Measurements from ENCODE around the gene SNORC. TPM values are rescaled to one million over a fixed set of nuclear protein-coding genes. Genes with fewer than 3 reads are reported as not detected.

SNORC gene
- total and polyA plus RNA-seq, 2 of the 13 experiments (the other 11 are each of a cell fraction or from before 2014, with no cell fraction given): 59.1 to 86.1 TPM

GRCh38 chr2:232876978-232877441 is 6.9 kb downstream of the SNORC start:
- no peaks in the 10 kb centered on the region for H3K27me3 ChIP-seq (ENCODE audit: control insufficient read depth in 1 of 2, insufficient read depth in 2 of 2, low read length in 2 of 2)
- H3K4me2 ChIP-seq (ENCODE audit: low read depth, low read length): peak overlapping the region; percentile 74
- peak; percentile 47 for FAIRE-seq
- no peaks in the 10 kb centered on the region for H3K9me3 ChIP-seq (ENCODE audit: low read length)
- WGBS (ENCODE audit: low lambda C conversion rate): 42% methylated on average over 17 of the region's 21 CpGs
- peaks cover 0 to 28% of the 10 kb centered on the region in 2 experiments; a peak in 3 of 5 replicates for H3K36me3 ChIP-seq (replicated peaks in 1 of 2; ENCODE audit: control insufficient read depth in 1 of 2, insufficient read depth in 2 of 2, low read length in 2 of 2)
- no peak overlapping the region for H2AFZ ChIP-seq (ENCODE audit: low read length)
- peak overlapping the region; percentile 85 for H3K9ac ChIP-seq (ENCODE audit: insufficient read depth, low read depth, low read length)
- peak overlapping the region; percentile 67 to 82 (median 71) for H3K4me3 ChIP-seq (replicated peaks in 1 of 3; ENCODE audit: insufficient read depth in 1 of 3, low read depth in 2 of 3, low read length in 3 of 3)
- H3K27ac ChIP-seq (ENCODE audit: extremely low read length, insufficient read depth, low read length): peak overlapping the region; percentile 94
- peaks cover 62% of the 10 kb centered on the region for H3K79me2 ChIP-seq (ENCODE audit: insufficient read depth, low read length)
- DNase-seq (ENCODE audit: low spot score): no peak
- TSS peak; percentile 38 for BruUV-seq (replicated peaks)
- POLR2A ChIA-PET: interaction anchor here (0.9 to 1.6 kb wide), 6 partner anchors 16 to 374 kb away, joined by 3 to 31 read pairs (median 6); partner anchors contain the start of genes ATG16L1, INPP5D and NGEF
- CTCF ChIA-PET (ENCODE audit: low intra/inter-chr PET ratio, low total read pairs): no interaction called here
- H3K4me1 ChIP-seq (ENCODE audit: insufficient read depth, low read length): peaks cover 85% of the 10 kb centered on the region
- peaks cover 3% of the 10 kb centered on the region; the same call in 1 of the 2 replicates for H4K20me1 ChIP-seq (ENCODE audit: insufficient read depth, low read length)
- intact Hi-C loops (cut with micrococcal nuclease; ENCODE audit: unreplicated experiment): no loop called here
- peak; percentile 9 for ATAC-seq
- in situ Hi-C loops (cut with HindIII; ENCODE audit: extremely low pct_ligation_motif_present, low pct_unique_long_range_greater_than_20kb): no loop called here
- no peak for TF ChIP-seq BRF2 (CRISPR knock-in tag; IDR thresholded peaks at IDR 0.05)
- TF ChIP-seq HNF4G (IDR thresholded peaks at IDR 0.05; ENCODE audit: borderline replicate concordance, low read depth, low read length): peak; percentile 18; the same call in 1 of the 2 replicates
- TF ChIP-seq HNF4G (CRISPR knock-in tag; IDR thresholded peaks at IDR 0.05; ENCODE audit: borderline replicate concordance, low read depth): no peak; the same call in 1 of the 2 replicates
- TF ChIP-seq DRAP1 (CRISPR knock-in tag; IDR thresholded peaks at IDR 0.05): 0 out of 2 replicates have a peak, but pooled peaks have one; percentile 43
- no peak; the same call in 1 of the 2 replicates for TF ChIP-seq RAD21 (CRISPR knock-in tag; IDR thresholded peaks at IDR 0.05)
- TF ChIP-seq HNF4A (CRISPR knock-in tag; IDR thresholded peaks at IDR 0.05): peak; percentile 71
- no peak for TF ChIP-seq TIGD3 (CRISPR knock-in tag; IDR thresholded peaks at IDR 0.05; ENCODE audit: borderline replicate concordance)
- no peak for TF ChIP-seq GFI1 (CRISPR knock-in tag; IDR thresholded peaks at IDR 0.05; ENCODE audit: borderline replicate concordance)
- 0 out of 2 replicates have a peak, but pooled peaks have one; percentile 22 for TF ChIP-seq ESRRA (CRISPR knock-in tag; IDR thresholded peaks at IDR 0.05; ENCODE audit: low read depth)
- TF ChIP-seq ZNF564 (CRISPR knock-in tag; IDR thresholded peaks at IDR 0.05): peak; percentile 81; the same call in 1 of the 2 replicates
- 0 out of 2 replicates have a peak, but pooled peaks have one; percentile 10 for TF ChIP-seq ZNF576 (CRISPR knock-in tag; IDR thresholded peaks at IDR 0.05)
- peak; percentile 48 for TF ChIP-seq ZNF687 (CRISPR knock-in tag; IDR thresholded peaks at IDR 0.05)
- 0 out of 2 replicates have a peak, but pooled peaks have one; percentile 22 for TF ChIP-seq SRY (CRISPR knock-in tag; IDR thresholded peaks at IDR 0.05)
- TF ChIP-seq ZFP37 (CRISPR knock-in tag; IDR thresholded peaks at IDR 0.05; ENCODE audit: borderline replicate concordance): no peak
- TF ChIP-seq PHF5A (CRISPR knock-in tag; IDR thresholded peaks at IDR 0.05; ENCODE audit: low read depth, unreplicated experiment): peak; percentile 9
- no peak for TF ChIP-seq TCF12 (IDR thresholded peaks at IDR 0.05)
- peak; percentile 82; the same call in 1 of the 2 replicates for TF ChIP-seq TCF12 (CRISPR knock-in tag; IDR thresholded peaks at IDR 0.05)
